Activated CD4-positive, alpha-beta T cell treated with anti-CD3 and anti-CD28 coated beads for 4 hours (primary cell): ENCODE results near the gene MFRP.

Source experiments
- DNase-seq, 2 donors: peaks; one replicate each; pipeline ENCODE4 v3.0.0-alpha.2; 2020

The MFRP gene

GRCh38 chr11:119355091-119355843 lies 8.8 kb upstream of the MFRP start:
- no peak for DNase-seq

GRCh38 chr11:119352857-119353260 lies 6.4 kb upstream of the MFRP start:
- no peak for DNase-seq

- no peak for DNase-seq
Measured at GRCh38 chr11:119351232-119351631, 4.7 kb upstream of the MFRP start.

GRCh38 chr11:119350302-119350701 lies 3.8 kb upstream of the MFRP start:
- no peak for DNase-seq

GRCh38 chr11:119347940-119348605 lies 1.6 kb upstream of the MFRP start:
- DNase-seq, result no peak

- no peak for DNase-seq
Measured at GRCh38 chr11:119347242-119347641, 737 bp upstream of the MFRP start.

GRCh38 chr11:119345685-119346084 lies 820 bp downstream of the MFRP start:
- no peak for DNase-seq

GRCh38 chr11:119344291-119345010 lies 2.1 kb downstream of the MFRP start:
- DNase-seq, result no peak

GRCh38 chr11:119343726-119344125 lies 2.8 kb downstream of the MFRP start:
- no peak for DNase-seq

GRCh38 chr11:119342362-119343130 lies 4.0 kb downstream of the MFRP start:
- DNase-seq, result no peak

- DNase-seq, result no peak
Measured at GRCh38 chr11:119342023-119342300, 4.5 kb downstream of the MFRP start.

GRCh38 chr11:119341222-119342022 lies 5.1 kb downstream of the MFRP start:
- DNase-seq, result no peak

- no peak for DNase-seq
Measured at GRCh38 chr11:119340335-119341221, 5.9 kb downstream of the MFRP start, which contains the start of gene C1QTNF5. TSS of gene C1QTNF5 (minus strand) at chr11:119340883. CDS start at chr11:119340397, 486 bp downstream.

GRCh38 chr11:119339589-119340334 lies 6.7 kb downstream of the MFRP start:
- no peak for DNase-seq

GRCh38 chr11:119338965-119339588 lies 7.4 kb downstream of the MFRP start:
- DNase-seq, result no peak

GRCh38 chr11:119338318-119338890 lies 8.1 kb downstream of the MFRP start:
- peak; percentile 53 to 68 for DNase-seq

GRCh38 chr11:119337581-119338317 lies 8.8 kb downstream of the MFRP start:
- DNase-seq, result no peak

GRCh38 chr11:119336744-119337469 lies 9.6 kb downstream of the MFRP start:
- no peak for DNase-seq
